Left ventricle myocardium inferior (tissue), 1 donor: ENCODE results near the gene KRTAP1-3. TPM values are rescaled to one million over a fixed set of nuclear protein-coding genes. Genes with fewer than 3 reads are reported as not detected.
"Not testable (repeated sequence)": the region's sequence is repeated elsewhere in the genome, so short reads cannot be mapped to it uniquely, and the experiment has no call there.

ENCODE experiments used
- DNase-seq: peaks from one replicate; pipeline ENCODE4 v3.0.0-alpha.2; 2020
- H3K27ac ChIP-seq: fragments of 200-600 bp; replicated peaks from 2 replicates; pipeline ENCODE4 v1.8.0; 2021
- H3K27me3 ChIP-seq: fragments of 200-600 bp; 2 replicates; pipeline ENCODE4 v1.8.0; 2021; ENCODE audit warnings: low read depth
- H3K36me3 ChIP-seq: fragments of 200-600 bp; 2 replicates; pipeline ENCODE4 v1.8.0; 2021
- H3K4me1 ChIP-seq: fragments of 200-600 bp; 2 replicates; pipeline ENCODE4 v1.8.0; 2021
- H3K4me3 ChIP-seq: fragments of 200-600 bp; 2 replicates; pipeline ENCODE4 v1.8.0; 2021; ENCODE audit warnings: mild to moderate bottlenecking, moderate library complexity
- H3K9me3 ChIP-seq: fragments of 200-600 bp; replicated peaks from 2 replicates; pipeline ENCODE4 v1.8.0; 2021
- CTCF ChIP-seq: fragments of 200-600 bp; IDR thresholded peaks from 2 replicates; pipeline ENCODE4 v1.8.0; 2021; ENCODE audit warnings: antibody characterized with exemption, mild to moderate bottlenecking, borderline replicate concordance
- intact Hi-C: fragments of 100-400 bp; cut with micrococcal nuclease; formaldehyde crosslinking; loops from one replicate; pipeline ENCODE4 v1.11.0; 2022
- total RNA-seq: library from RNA; stranded (reverse); fragmentation: NEBNext Ultra II Directional; extraction: Animal tissue kit (Norgen Biotek cat#: 25700); gene quantifications from one replicate; pipeline ENCODE4 v1.2.1, GENCODE V29; 2021
- donor health status: DM: no; HTN: yes; CAD: no; lungs with severe emphysema.

Gene KRTAP1-3
- total RNA-seq, 1 donor from 2014 or later = not detected

GRCh38 chr17:41071606-41072360, 37.1 kb upstream of the KRTAP1-3 start:
- Histone ChIP-seq H3K4me3 (no peak overlapping the region), H3K27me3 (peaks cover 34% of the 10 kb centered on the region), H3K36me3 (no peaks in the 10 kb centered on the region), H3K9me3 (no peaks in the 10 kb centered on the region), H3K4me1 (no peaks in the 10 kb centered on the region), H3K27ac (no peak overlapping the region)
- TF ChIP-seq CTCF = no peak
- intact Hi-C loops = no loop called here
- no peak for DNase-seq

- H3K4me1 ChIP-seq = no peaks in the 10 kb centered on the region
- H3K4me3 ChIP-seq = no peak overlapping the region
- no peaks in the 10 kb centered on the region for H3K9me3 ChIP-seq
- no peak overlapping the region for H3K27ac ChIP-seq
- intact Hi-C loops = no loop called here
- H3K36me3 ChIP-seq = no peaks in the 10 kb centered on the region
- peaks cover 33% of the 10 kb centered on the region for H3K27me3 ChIP-seq
- TF ChIP-seq CTCF = no peak
- DNase-seq = no peak
Measured at GRCh38 chr17:41069031-41069430, 34.4 kb upstream of the KRTAP1-3 start.

- TF ChIP-seq CTCF = no peak
- intact Hi-C loops = no loop called here
Measured at GRCh38 chr17:41067281-41067680, 32.6 kb upstream of the KRTAP1-3 start.

GRCh38 chr17:41065829-41066624, 31.4 kb upstream of the KRTAP1-3 start, which contains the start of gene KRTAP2-4:
KRTAP2-4 (minus strand) TSS chr17:41065879; CDS start chr17:41065845, 34 bp downstream.
- H3K4me1 ChIP-seq = no peaks in the 10 kb centered on the region
- no peak within 1 kb of the TSS for H3K27ac ChIP-seq
- no peaks in the 10 kb centered on the region for H3K36me3 ChIP-seq
- H3K4me3 ChIP-seq = no peak within 1 kb of the TSS
- DNase-seq = no peak
- intact Hi-C loops = no loop called here
- H3K9me3 ChIP-seq = no peaks in the 10 kb centered on the region
- peaks cover 56% of the 10 kb centered on the region for H3K27me3 ChIP-seq
- no peak for TF ChIP-seq CTCF

More at GRCh38 chr17:41067281-41067680, 32.6 kb upstream of the KRTAP1-3 start:
- H3K36me3 ChIP-seq = no peaks in the 10 kb centered on the region
- H3K4me3 ChIP-seq = no peak overlapping the region
- H3K4me1 ChIP-seq = no peaks in the 10 kb centered on the region
- DNase-seq = no peak
- H3K27ac ChIP-seq = no peak overlapping the region
- peaks cover 44% of the 10 kb centered on the region for H3K27me3 ChIP-seq
- no peaks in the 10 kb centered on the region for H3K9me3 ChIP-seq

GRCh38 chr17:41065016-41065689, 30.5 kb upstream of the KRTAP1-3 start:
- H3K4me3 ChIP-seq, H3K9me3 ChIP-seq, DNase-seq, H3K27ac ChIP-seq, H3K4me1 ChIP-seq, H3K36me3 ChIP-seq, intact Hi-C loops: not testable (repeated sequence)
- H3K27me3 ChIP-seq = peaks cover 65% of the 10 kb centered on the region
